Body of pancreas (tissue), 4 donors: ENCODE results near the gene COL27A1. TPM values are rescaled to one million over a fixed set of nuclear protein-coding genes. Genes with fewer than 3 reads are reported as not detected.
"Not testable (repeated sequence)": the region's sequence is repeated elsewhere in the genome, so short reads cannot be mapped to it uniquely, and the experiment has no call there.

ENCODE experiments used
- ATAC-seq: fragments of 150-250 bp; one replicate; pipeline ENCODE4 v1.9.1; 2016
- DNase-seq, 4 donors: peaks; one replicate each; pipeline ENCODE4 v3.0.0-alpha.2; 2019
- H3K27ac ChIP-seq, 4 donors: fragments of 200-600 bp; sonication (generic); 1 replicate in 3 of 4; 2 replicates in 1 of 4; pipeline versions ENCODE4 v1.5.1 to v1.6.1; 2016 to 2019; ENCODE audit warnings: mild to moderate bottlenecking in 1 of 4, mixed read lengths in 1 of 4, moderate library complexity in 1 of 4
- H3K27me3 ChIP-seq, 2 donors: fragments of 200-600 bp; sonication (generic); one replicate each; pipeline ENCODE4 v1.6.0; 2016; ENCODE audit warnings: mild to moderate bottlenecking in 1 of 2
- H3K36me3 ChIP-seq, 2 donors: fragments of 200-600 bp; sonication (generic); replicated peaks in 1 of 2; 2 replicates each; pipeline ENCODE4 v1.5.1; 2016; ENCODE audit warnings: low read depth in 2 of 2; ENCODE audit not compliant: insufficient read depth in 1 of 2
- H3K4me1 ChIP-seq: fragments of 200-600 bp; sonication (generic); one replicate; pipeline ENCODE4 v1.6.0; 2016
- H3K4me3 ChIP-seq, 2 donors: fragments of 200-600 bp; sonication (generic); 1 replicate in 1 of 2; 2 replicates in 1 of 2; pipeline ENCODE4 v1.5.1; 2016 to 2019
- H3K9me3 ChIP-seq, 3 donors: fragments of 200-600 bp; sonication (generic); 1 replicate in 2 of 3; 2 replicates in 1 of 3; pipeline ENCODE4 v1.5.1; 2016
- CTCF ChIP-seq, 7 experiments: fragments of 450-650 bp in 4 of 7; fragments of 200-600 bp in 3 of 7; sonication (generic) in 3 of 7; IDR thresholded peaks; one replicate each; pipeline ENCODE4 v1.5.1; 2016 to 2019; ENCODE audit warnings: antibody characterized with exemption in 7 of 7
- POLR2A ChIP-seq, 3 donors: fragments of 450-650 bp; IDR thresholded peaks; one replicate each; pipeline ENCODE4 v1.6.1; 2016; ENCODE audit warnings: antibody characterized with exemption in 3 of 3, mild to moderate bottlenecking in 2 of 3
- WGBS, 2 donors: methylation state at CpG; one replicate each; pipeline ENCODE4 v1.1.5; 2017; 5-methylcytosine and 5-hydroxymethylcytosine counted together
- intact Hi-C: fragments of 100-400 bp; cut with DNase I; formaldehyde crosslinking; loops from one replicate; pipeline ENCODE4 v1.15.1; 2023
- total RNA-seq, 2 donors: library from RNA; depleted of rRNA; stranded (reverse); fragments of >200 nt; gene quantifications; one replicate each; pipeline ENCODE4 v1.1.0, GENCODE V29; 2016

The COL27A1 gene
- total RNA-seq, 2 donors from 2014 or later = 24.1 to 58.0 TPM

GRCh38 chr9:114124138-114124537 lies 31.2 kb upstream of the COL27A1 start:
- WGBS, 2 donors = 50 to 53% methylated on average over 1 of the region's 1 CpG
- TF ChIP-seq CTCF (IDR thresholded peaks at IDR 0.05) (no peak), POLR2A (IDR thresholded peaks at IDR 0.05) (no peak)

GRCh38 chr9:114124666-114125475 lies 30.5 kb upstream of the COL27A1 start:
- no peaks in the 10 kb centered on the region for H3K27me3 ChIP-seq
- ATAC-seq (no peak), DNase-seq (no peak)
- intact Hi-C loops = no loop called here
- H3K9me3 ChIP-seq = no peaks in the 10 kb centered on the region
- 82 to 85% methylated on average over 11 to 13 of the region's 13 CpGs for WGBS, 2 donors
- no peak for TF ChIP-seq CTCF (IDR thresholded peaks at IDR 0.05)
- no peak for TF ChIP-seq POLR2A (IDR thresholded peaks at IDR 0.05)
- peaks cover 10% of the 10 kb centered on the region for H3K4me1 ChIP-seq
- H3K36me3 ChIP-seq = no peaks in the 10 kb centered on the region
- no peak overlapping the region for H3K4me3 ChIP-seq
- H3K27ac ChIP-seq = no peak overlapping the region

More at GRCh38 chr9:114124138-114124537, 31.2 kb upstream of the COL27A1 start:
- no peaks in the 10 kb centered on the region for H3K36me3 ChIP-seq
- no peak for ATAC-seq
- peaks cover 14% of the 10 kb centered on the region for H3K4me1 ChIP-seq
- no peaks in the 10 kb centered on the region for H3K9me3 ChIP-seq
- no peak for DNase-seq
- no peak overlapping the region for H3K27ac ChIP-seq
- H3K27me3 ChIP-seq = no peaks in the 10 kb centered on the region
- intact Hi-C loops = no loop called here
- H3K4me3 ChIP-seq = no peak overlapping the region

GRCh38 chr9:114125476-114126013 lies 29.8 kb upstream of the COL27A1 start:
- Histone ChIP-seq H3K4me3 (no peak overlapping the region), H3K27me3 (no peaks in the 10 kb centered on the region), H3K9me3 (no peaks in the 10 kb centered on the region), H3K4me1 (peaks cover 5% of the 10 kb centered on the region), H3K27ac (no peak overlapping the region), H3K36me3 (no peaks in the 10 kb centered on the region)
- TF ChIP-seq POLR2A (IDR thresholded peaks at IDR 0.05) (no peak), CTCF (IDR thresholded peaks at IDR 0.05) (no peak)
- WGBS, 2 donors = 70 to 100% methylated on average over 4 to 10 of the region's 10 CpGs
- DNase-seq (no peak), ATAC-seq (no peak)
- intact Hi-C loops = no loop called here

GRCh38 chr9:114126247-114127060 lies 28.9 kb upstream of the COL27A1 start:
- intact Hi-C loops = no loop called here
- DNase-seq = no peak

GRCh38 chr9:114128759-114129158 lies 26.6 kb upstream of the COL27A1 start:
- H3K4me1 ChIP-seq, intact Hi-C loops, H3K4me3 ChIP-seq, H3K27ac ChIP-seq, H3K9me3 ChIP-seq, ATAC-seq, H3K36me3 ChIP-seq, H3K27me3 ChIP-seq, DNase-seq: not testable (repeated sequence)
- WGBS, 2 donors = 80 to 89% methylated on average over 3 of the region's 3 CpGs

More at GRCh38 chr9:114126247-114127060, 28.9 kb upstream of the COL27A1 start:
- TF ChIP-seq POLR2A (IDR thresholded peaks at IDR 0.05) = no peak
- TF ChIP-seq CTCF (IDR thresholded peaks at IDR 0.05) = no peak
- Histone ChIP-seq H3K4me3 (no peak overlapping the region), H3K27me3 (no peaks in the 10 kb centered on the region), H3K27ac (no peak overlapping the region), H3K4me1 (peaks cover 5% of the 10 kb centered on the region), H3K9me3 (no peaks in the 10 kb centered on the region), H3K36me3 (no peaks in the 10 kb centered on the region)
- WGBS, 2 donors = 81 to 90% methylated on average over 7 to 13 of the region's 13 CpGs
- ATAC-seq = no peak
